Natural killer cell (primary cell): Measurements from ENCODE around the gene CXCR6. TPM values are rescaled to one million over a fixed set of nuclear protein-coding genes. Genes with fewer than 3 reads are reported as not detected.

Experiments used
- ATAC-seq, 3 donors: fragments of 150-1000 bp in 2 of 3; fragments of 200-7000 bp in 1 of 3; cut with Tn5 transposase; 1 replicate in 1 of 3; 2 replicates in 2 of 3; pipeline ENCODE4 v1.10.0; 2021; ENCODE audit warnings: mild to moderate bottlenecking in 2 of 3, moderate library complexity in 2 of 3
- DNase-seq, 2 donors: peaks; one replicate each; pipeline versions ENCODE4 v3.0.0 to v3.0.0-alpha.2; 2013 to 2021; ENCODE audit warnings: mixed read lengths in 1 of 2
- H3K27ac ChIP-seq: one replicate; pipeline ENCODE4 v1.5.1; 2013; ENCODE audit warnings: mild to moderate bottlenecking, low read length
- H3K27me3 ChIP-seq: one replicate; pipeline ENCODE4 v1.6.1; 2013; ENCODE audit warnings: low read length; ENCODE audit not compliant: control insufficient read depth, insufficient read depth
- H3K36me3 ChIP-seq: one replicate; pipeline ENCODE4 v1.6.1; 2013; ENCODE audit warnings: low read length; ENCODE audit not compliant: control insufficient read depth, insufficient read depth
- H3K4me1 ChIP-seq: one replicate; pipeline ENCODE4 v1.6.1; 2013; ENCODE audit warnings: low read length; ENCODE audit not compliant: control insufficient read depth, insufficient read depth
- H3K4me3 ChIP-seq: one replicate; pipeline ENCODE4 v1.5.1; 2013; ENCODE audit warnings: low read length
- H3K9me3 ChIP-seq: one replicate; pipeline ENCODE4 v1.6.1; 2013; ENCODE audit warnings: low read length; ENCODE audit not compliant: control insufficient read depth, insufficient read depth
- H3K27ac Mint-ChIP-seq, 2 donors: one replicate each; pipeline ENCODE4 v1.8.0; 2022; ENCODE audit warnings: mild to moderate bottlenecking in 2 of 2, mixed read lengths in 2 of 2, moderate library complexity in 1 of 2
- H3K27me3 Mint-ChIP-seq, 2 donors: one replicate each; pipeline ENCODE4 v1.8.0; 2022; ENCODE audit warnings: low read depth in 2 of 2, mixed read lengths in 2 of 2
- H3K36me3 Mint-ChIP-seq: one replicate; pipeline ENCODE4 v1.8.0; 2022; ENCODE audit warnings: mixed read lengths
- H3K4me1 Mint-ChIP-seq, 2 donors: one replicate each; pipeline ENCODE4 v1.8.0; 2022; ENCODE audit warnings: mixed read lengths in 2 of 2
- H3K4me3 Mint-ChIP-seq: one replicate; pipeline ENCODE4 v1.8.0; 2022; ENCODE audit warnings: mild to moderate bottlenecking, moderate library complexity, mixed read lengths
- H3K9me3 Mint-ChIP-seq, 2 donors: one replicate each; pipeline ENCODE4 v1.8.0; 2022; ENCODE audit warnings: mixed read lengths in 2 of 2
- WGBS: methylation state at CpG from one replicate; pipeline ENCODE4 v1.1.7; 2013; ENCODE audit warnings: missing lambda C conversion rate; ENCODE audit not compliant: insufficient coverage; 5-methylcytosine and 5-hydroxymethylcytosine counted together
- intact Hi-C: fragments of 100-400 bp; cut with micrococcal nuclease; formaldehyde crosslinking; loops from one replicate; pipeline ENCODE4 v1.14.2; 2022
- total RNA-seq, 4 donors: library from RNA; stranded (reverse); fragments of 120-200 nt in 1 of 4; gene quantifications; one replicate each; pipeline versions ENCODE4 v1.2.3 to v1.2.4, GENCODE V29; 2013 to 2022
- TF ChIP-seq, protein P1 (sequence below): fragments of 200-600 bp; IDR thresholded peaks from one replicate; pipeline ENCODE4 v1.8.0; 2022; ENCODE audit warnings: antibody characterized with exemption

The CXCR6 gene
- total RNA-seq, 3 donors from 2014 or later (not counting 1 experiment from before 2014, with no cell fraction given): 0.95 to 2.1 (median 1.7) TPM

DNA sequence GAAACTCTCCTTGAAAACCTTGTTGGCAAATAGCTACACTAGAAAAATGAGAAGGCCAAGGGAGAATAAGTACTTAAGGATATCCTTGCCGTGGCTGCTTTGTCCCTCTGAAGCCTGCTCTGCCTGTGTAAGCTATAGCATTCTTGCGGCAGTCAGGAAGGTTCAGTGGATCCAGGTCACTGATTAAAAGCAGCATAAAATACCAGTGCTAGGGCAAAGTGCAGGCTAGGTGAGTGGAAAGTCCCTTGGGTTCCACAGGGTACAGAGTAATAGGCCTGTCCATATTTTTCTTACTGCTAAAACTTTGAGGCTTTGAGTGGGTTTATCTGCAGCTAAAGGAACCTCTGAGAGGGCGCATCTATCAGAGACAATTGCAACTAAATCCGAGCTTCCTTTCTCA lies 10.3 kb downstream of the CXCR6 start:
- 80% methylated on average over 4 of the region's 4 CpGs for WGBS
- Mint-ChIP-seq H3K27ac (no peak overlapping the region), H3K9me3 (no peaks in the 10 kb centered on the region), H3K27me3 (no peaks in the 10 kb centered on the region), H3K4me1 (peaks cover 42 to 44% of the 10 kb centered on the region in 2 donors), H3K4me3 (no peak overlapping the region), H3K36me3 (peaks cover 31% of the 10 kb centered on the region)
- ATAC-seq: no peak
- TF ChIP-seq, protein P1, sequence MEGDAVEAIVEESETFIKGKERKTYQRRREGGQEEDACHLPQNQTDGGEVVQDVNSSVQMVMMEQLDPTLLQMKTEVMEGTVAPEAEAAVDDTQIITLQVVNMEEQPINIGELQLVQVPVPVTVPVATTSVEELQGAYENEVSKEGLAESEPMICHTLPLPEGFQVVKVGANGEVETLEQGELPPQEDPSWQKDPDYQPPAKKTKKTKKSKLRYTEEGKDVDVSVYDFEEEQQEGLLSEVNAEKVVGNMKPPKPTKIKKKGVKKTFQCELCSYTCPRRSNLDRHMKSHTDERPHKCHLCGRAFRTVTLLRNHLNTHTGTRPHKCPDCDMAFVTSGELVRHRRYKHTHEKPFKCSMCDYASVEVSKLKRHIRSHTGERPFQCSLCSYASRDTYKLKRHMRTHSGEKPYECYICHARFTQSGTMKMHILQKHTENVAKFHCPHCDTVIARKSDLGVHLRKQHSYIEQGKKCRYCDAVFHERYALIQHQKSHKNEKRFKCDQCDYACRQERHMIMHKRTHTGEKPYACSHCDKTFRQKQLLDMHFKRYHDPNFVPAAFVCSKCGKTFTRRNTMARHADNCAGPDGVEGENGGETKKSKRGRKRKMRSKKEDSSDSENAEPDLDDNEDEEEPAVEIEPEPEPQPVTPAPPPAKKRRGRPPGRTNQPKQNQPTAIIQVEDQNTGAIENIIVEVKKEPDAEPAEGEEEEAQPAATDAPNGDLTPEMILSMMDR: no peak
- Histone ChIP-seq H3K4me1 (peaks cover 63% of the 10 kb centered on the region), H3K9me3 (no peaks in the 10 kb centered on the region), H3K36me3 (peaks cover 84% of the 10 kb centered on the region), H3K27me3 (no peaks in the 10 kb centered on the region), H3K4me3 (no peak overlapping the region), H3K27ac (no peak overlapping the region)
- no peak for DNase-seq
- intact Hi-C loops: no loop called here

DNA sequence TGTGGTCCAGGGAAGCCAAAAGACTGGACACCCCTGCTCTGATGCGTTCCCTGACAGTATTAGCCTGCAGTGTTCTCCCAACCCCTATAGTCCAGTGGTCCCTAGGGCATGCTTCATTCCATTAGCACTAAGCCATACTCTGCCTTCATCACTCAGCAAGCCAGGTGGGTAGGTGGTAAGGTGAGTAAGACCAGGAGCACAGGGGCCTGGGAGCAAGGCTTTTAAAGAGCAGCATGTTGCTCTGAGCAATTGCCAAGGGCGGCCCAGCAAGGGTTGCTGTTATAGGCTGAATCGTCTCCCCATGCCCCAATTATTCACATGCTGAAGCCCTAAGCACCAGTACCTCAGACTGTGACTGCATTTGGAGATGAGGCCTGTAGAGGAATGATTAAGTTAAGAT lies 11.0 kb downstream of the CXCR6 start:
- 93% methylated on average over 2 of the region's 3 CpGs for WGBS
- Histone ChIP-seq H3K9me3 (no peaks in the 10 kb centered on the region), H3K27me3 (no peaks in the 10 kb centered on the region), H3K4me1 (peaks cover 63% of the 10 kb centered on the region), H3K27ac (no peak overlapping the region), H3K36me3 (peaks cover 84% of the 10 kb centered on the region), H3K4me3 (no peak overlapping the region)
- intact Hi-C loops: no loop called here
- H3K27me3 Mint-ChIP-seq: no peaks in the 10 kb centered on the region
- ATAC-seq (no peak), DNase-seq (no peak)
- H3K4me1 Mint-ChIP-seq: peaks cover 49 to 52% of the 10 kb centered on the region in 2 donors
- H3K4me3 Mint-ChIP-seq: no peak overlapping the region
- H3K27ac Mint-ChIP-seq: no peak overlapping the region
- TF ChIP-seq, protein P1: no peak
- H3K36me3 Mint-ChIP-seq: peaks cover 34% of the 10 kb centered on the region
- no peaks in the 10 kb centered on the region for H3K9me3 Mint-ChIP-seq

DNA sequence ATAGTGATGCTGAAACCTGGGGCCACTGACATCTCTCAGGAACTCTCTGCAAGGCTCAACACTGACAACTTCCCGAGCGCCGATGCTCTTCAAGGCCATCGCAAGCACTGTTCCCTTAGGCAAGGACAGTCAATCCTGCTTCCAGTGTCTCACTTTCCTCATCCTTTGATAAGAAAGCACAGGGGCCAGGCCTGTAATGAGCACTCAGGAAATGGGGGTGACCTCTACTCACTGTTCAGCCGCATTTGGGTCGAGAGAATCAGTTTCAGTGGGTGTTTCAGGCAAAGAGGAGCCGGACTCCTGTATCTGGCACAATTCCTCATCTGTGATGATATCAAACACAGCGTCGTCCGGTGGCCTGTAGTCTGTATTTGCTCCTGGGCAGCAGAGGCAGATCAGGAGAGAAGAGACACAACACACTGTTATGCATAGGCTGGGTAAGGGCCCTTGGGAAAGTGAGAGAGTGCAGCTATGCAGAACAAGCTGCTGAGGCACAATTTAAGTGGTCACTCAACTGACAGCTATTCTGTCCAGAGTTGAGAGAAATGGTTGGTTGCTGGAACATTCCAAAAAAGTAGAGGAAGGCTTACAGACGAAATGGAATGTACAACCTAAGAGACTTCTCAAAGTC lies 11.9 kb downstream of the CXCR6 start:
- H3K4me1 ChIP-seq: peaks cover 63% of the 10 kb centered on the region
- ATAC-seq: no peak
- Mint-ChIP-seq H3K4me1 (peaks cover 47 to 49% of the 10 kb centered on the region in 2 donors), H3K4me3 (no peak overlapping the region), H3K36me3 (peaks cover 40% of the 10 kb centered on the region), H3K9me3 (no peaks in the 10 kb centered on the region), H3K27ac (no peak overlapping the region), H3K27me3 (no peaks in the 10 kb centered on the region)
- no peaks in the 10 kb centered on the region for H3K27me3 ChIP-seq
- TF ChIP-seq, protein P1: no peak
- intact Hi-C loops: loop anchor here (5.0 kb wide), 1 partner anchor 37 kb away; no protein-coding TSS in a partner anchor
- no peak overlapping the region for H3K4me3 ChIP-seq
- DNase-seq: no peak
- WGBS: 89% methylated on average over 11 of the region's 11 CpGs
- peaks cover 85% of the 10 kb centered on the region for H3K36me3 ChIP-seq
- H3K27ac ChIP-seq: no peak overlapping the region
- H3K9me3 ChIP-seq: no peaks in the 10 kb centered on the region

DNA sequence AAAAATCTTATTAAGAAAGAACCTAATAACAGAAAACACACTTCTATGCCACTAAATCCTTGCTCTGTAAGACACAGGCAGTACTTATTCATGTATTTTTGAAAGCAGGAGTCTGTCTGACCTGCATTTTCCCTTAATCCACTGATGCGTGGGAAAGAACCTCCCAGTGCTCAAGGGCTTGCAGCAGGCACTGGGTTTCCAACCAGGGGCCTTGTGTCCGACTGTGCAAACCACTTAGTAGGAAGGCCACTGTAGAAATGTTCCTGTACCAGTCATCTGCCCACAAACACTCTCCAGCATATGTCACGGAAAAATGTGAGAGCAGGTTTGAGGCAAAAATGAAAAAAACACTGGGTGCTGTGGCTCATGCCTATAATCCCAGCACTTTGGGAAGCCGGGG lies 12.4 kb downstream of the CXCR6 start:
- H3K27ac Mint-ChIP-seq: no peak overlapping the region
- H3K4me1 ChIP-seq: peaks cover 59% of the 10 kb centered on the region

More for the DNA sequence above, 12.4 kb downstream of the CXCR6 start:
- no peak for DNase-seq
- TF ChIP-seq, protein P1: no peak
- Mint-ChIP-seq H3K36me3 (peaks cover 43% of the 10 kb centered on the region), H3K27me3 (no peaks in the 10 kb centered on the region), H3K4me3 (no peak overlapping the region), H3K9me3 (no peaks in the 10 kb centered on the region), H3K4me1 (peaks cover 42 to 43% of the 10 kb centered on the region in 2 donors)
- 94% methylated on average over 4 of the region's 4 CpGs for WGBS
- no peak for ATAC-seq
- Histone ChIP-seq H3K9me3 (no peaks in the 10 kb centered on the region), H3K27me3 (no peaks in the 10 kb centered on the region), H3K36me3 (peaks cover 91% of the 10 kb centered on the region), H3K27ac (no peak overlapping the region), H3K4me3 (no peak overlapping the region)
- intact Hi-C loops: loop anchor here (5.0 kb wide), 1 partner anchor 37 kb away; no protein-coding TSS in a partner anchor
